CD4-positive, alpha-beta memory T cell (primary cell): ENCODE results near the gene OAF. TPM values are rescaled to one million over a fixed set of nuclear protein-coding genes. Genes with fewer than 3 reads are reported as not detected.

Experiments
- CTCF ChIA-PET: fragments of 350-600 bp; sonication (Branson Sonifier 250); formaldehyde crosslinking; loops from one replicate; lab custom pipeline; 2021; ENCODE audit warnings: inconsistent platforms; ENCODE audit not compliant: partially characterized antibody; lab: Charles Lee
- POLR2A ChIA-PET: fragments of 350-600 bp; sonication (Branson Sonifier 250); formaldehyde crosslinking; loops from one replicate; lab custom pipeline; 2021; ENCODE audit not compliant: partially characterized antibody; lab: Charles Lee
- DNase-seq, 5 donors: peaks; one replicate each; pipeline versions ENCODE4 v3.0.0 to v3.0.0-alpha.2; 2020 to 2022; ENCODE audit warnings: mixed read lengths in 1 of 5
- H3K27ac ChIP-seq: one replicate; pipeline ENCODE4 v1.7.0; 2013; ENCODE audit warnings: low read depth, low read length
- H3K27me3 ChIP-seq: 2 replicates; pipeline ENCODE4 v1.7.0; 2013; ENCODE audit warnings: mild to moderate bottlenecking, low read length, moderate library complexity; ENCODE audit not compliant: insufficient read depth
- H3K36me3 ChIP-seq: 2 replicates; pipeline ENCODE4 v1.7.0; 2013; ENCODE audit warnings: mild to moderate bottlenecking, low read length, moderate library complexity; ENCODE audit not compliant: insufficient read depth
- H3K4me1 ChIP-seq: 2 replicates; pipeline ENCODE4 v1.7.0; 2013; ENCODE audit warnings: mild to moderate bottlenecking, low read length, moderate library complexity; ENCODE audit not compliant: insufficient read depth
- H3K4me3 ChIP-seq, 2 donors: one replicate each; pipeline ENCODE4 v1.7.0; 2013; ENCODE audit warnings: low read length in 2 of 2, mild to moderate bottlenecking in 1 of 2
- H3K9me3 ChIP-seq, 2 donors: one replicate each; pipeline ENCODE4 v1.7.0; 2013; ENCODE audit warnings: low read length in 2 of 2, control low read depth in 1 of 2; ENCODE audit not compliant: control insufficient read depth in 1 of 2
- H3K27ac Mint-ChIP-seq, 7 donors: one replicate each; pipeline ENCODE4 v1.8.0; 2020 to 2021; ENCODE audit warnings: mixed read lengths in 7 of 7, mild to moderate bottlenecking in 6 of 7, inconsistent platforms in 3 of 7, moderate library complexity in 3 of 7
- H3K27me3 Mint-ChIP-seq, 2 donors: one replicate each; pipeline ENCODE4 v1.8.0; 2020 to 2021; ENCODE audit warnings: mixed read lengths in 2 of 2
- H3K36me3 Mint-ChIP-seq, 2 donors: one replicate each; pipeline ENCODE4 v1.8.0; 2020 to 2021; ENCODE audit warnings: mixed read lengths in 2 of 2, inconsistent platforms in 1 of 2, mild to moderate bottlenecking in 1 of 2
- H3K4me1 Mint-ChIP-seq, 4 donors: one replicate each; pipeline ENCODE4 v1.8.0; 2020 to 2021; ENCODE audit warnings: mixed read lengths in 4 of 4, mild to moderate bottlenecking in 1 of 4
- H3K4me3 Mint-ChIP-seq, 8 donors: one replicate each; pipeline ENCODE4 v1.8.0; 2020 to 2021; ENCODE audit warnings: mixed read lengths in 8 of 8, mild to moderate bottlenecking in 7 of 8, moderate library complexity in 6 of 8, inconsistent platforms in 3 of 8
- H3K9me3 Mint-ChIP-seq, 8 donors: one replicate each; pipeline ENCODE4 v1.8.0; 2020 to 2021; ENCODE audit warnings: mixed read lengths in 8 of 8, mild to moderate bottlenecking in 5 of 8, inconsistent platforms in 3 of 8, moderate library complexity in 1 of 8
- intact Hi-C: fragments of 100-400 bp; cut with micrococcal nuclease; formaldehyde crosslinking; loops from one replicate; pipeline ENCODE4 v1.15.1; 2023
- polyA plus RNA-seq, 2 donors: library from polyadenylated mRNA; unstranded; fragments of 300-500 nt; fragmentation: Illumina TruSeq; gene quantifications; one replicate each; pipeline ENCODE4 v1.2.3, GENCODE V29; 2021
- total RNA-seq, 2 experiments: library from RNA; stranded (reverse); gene quantifications; one replicate each; pipeline ENCODE4 v1.2.3, GENCODE V29; 2021

Gene OAF
- total and polyA plus RNA-seq, 4 experiments from 2014 or later, result 1.3 to 2.6 (median 1.7) TPM

GRCh38 chr11:120205596-120206161 is 5.2 kb upstream of the OAF start:
- intact Hi-C loops, result no loop called here
- H3K27me3 Mint-ChIP-seq, result peaks cover 23 to 26% of the 10 kb centered on the region in 2 donors
- ChIA-PET CTCF (no interaction called here), POLR2A (no interaction called here)
- no peak overlapping the region for H3K4me3 Mint-ChIP-seq
- H3K4me1 Mint-ChIP-seq, result peaks cover 6 to 9% (median 7%) of the 10 kb centered on the region in 4 donors
- peaks cover 4% of the 10 kb centered on the region for H3K27me3 ChIP-seq
- H3K4me1 ChIP-seq, result peaks cover 7% of the 10 kb centered on the region
- peaks cover 0 to 4% of the 10 kb centered on the region in 2 donors for H3K36me3 Mint-ChIP-seq
- no peak overlapping the region for H3K27ac ChIP-seq
- no peak for DNase-seq
- H3K27ac Mint-ChIP-seq, result no peak overlapping the region
- no peaks in the 10 kb centered on the region for H3K9me3 Mint-ChIP-seq
- no peak overlapping the region for H3K4me3 ChIP-seq
- no peaks in the 10 kb centered on the region for H3K36me3 ChIP-seq
- H3K9me3 ChIP-seq, result no peaks in the 10 kb centered on the region

DNA sequence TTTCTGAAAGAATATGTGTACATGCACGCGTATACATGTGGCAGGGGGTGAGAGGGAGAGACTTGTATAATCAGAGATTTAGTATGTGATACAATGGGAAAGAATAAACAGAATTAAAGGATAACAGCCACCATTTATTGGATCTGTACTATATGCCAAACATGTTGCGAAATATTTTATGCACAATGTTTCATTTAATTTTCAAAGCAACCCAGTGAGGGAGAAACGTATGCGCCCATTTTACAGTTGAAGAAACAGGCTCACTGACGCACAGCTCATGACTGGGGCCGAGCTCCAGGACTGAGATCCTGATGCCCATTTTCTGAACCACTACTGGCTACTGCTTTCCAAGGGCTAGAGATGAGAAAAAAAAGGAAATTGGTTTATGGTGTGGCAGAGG is 3.3 kb upstream of the OAF start:
- Histone ChIP-seq H3K36me3 (no peaks in the 10 kb centered on the region), H3K27me3 (peaks cover 4% of the 10 kb centered on the region), H3K4me3 (no peak overlapping the region), H3K9me3 (no peaks in the 10 kb centered on the region), H3K27ac (no peak overlapping the region), H3K4me1 (peaks cover 12% of the 10 kb centered on the region)
- ChIA-PET POLR2A (no interaction called here), CTCF (no interaction called here)
- intact Hi-C loops, result no loop called here
- Mint-ChIP-seq H3K4me1 (peaks cover 8 to 14% (median 12%) of the 10 kb centered on the region in 4 donors), H3K9me3 (no peaks in the 10 kb centered on the region), H3K27ac (no peak overlapping the region), H3K36me3 (peaks cover 0 to 6% of the 10 kb centered on the region in 2 donors), H3K27me3 (peaks cover 22 to 29% of the 10 kb centered on the region in 2 donors), H3K4me3 (peak overlapping the region in 1 of 8 donors; percentile 1)
- DNase-seq, result no peak

- H3K36me3 Mint-ChIP-seq, result peaks cover 0 to 6% of the 10 kb centered on the region in 2 donors
- H3K27ac Mint-ChIP-seq, result no peak overlapping the region
- no peaks in the 10 kb centered on the region for H3K36me3 ChIP-seq
- no peak overlapping the region for H3K27ac ChIP-seq
- H3K4me1 ChIP-seq, result peaks cover 12% of the 10 kb centered on the region
- intact Hi-C loops, result no loop called here
- peaks cover 4% of the 10 kb centered on the region for H3K27me3 ChIP-seq
- peaks cover 8 to 14% (median 12%) of the 10 kb centered on the region in 4 donors for H3K4me1 Mint-ChIP-seq
- peak overlapping the region in 5 of 8 donors; percentile 2 to 43 (median 13) for H3K4me3 Mint-ChIP-seq
- H3K4me3 ChIP-seq, result no peak overlapping the region
- no peaks in the 10 kb centered on the region for H3K9me3 ChIP-seq
- peaks cover 22 to 29% of the 10 kb centered on the region in 2 donors for H3K27me3 Mint-ChIP-seq
- no peaks in the 10 kb centered on the region for H3K9me3 Mint-ChIP-seq
- ChIA-PET CTCF (no interaction called here), POLR2A (no interaction called here)
- DNase-seq, result no peak
These were observed 2.8 kb upstream of the OAF start for GRCh38 chr11:120208001-120208441.

GRCh38 chr11:120208777-120209176 is 2.1 kb upstream of the OAF start:
- H3K9me3 ChIP-seq, result no peaks in the 10 kb centered on the region
- no peak overlapping the region for H3K4me3 ChIP-seq
- Mint-ChIP-seq H3K36me3 (peaks cover 0 to 6% of the 10 kb centered on the region in 2 donors), H3K27ac (no peak overlapping the region), H3K4me3 (peak overlapping the region in 7 of 8 donors; percentile 13 to 87 (median 33)), H3K4me1 (peaks cover 8 to 14% (median 12%) of the 10 kb centered on the region in 4 donors), H3K9me3 (no peaks in the 10 kb centered on the region), H3K27me3 (peaks cover 22 to 27% of the 10 kb centered on the region in 2 donors)
- no peak for DNase-seq
- H3K4me1 ChIP-seq, result peaks cover 12% of the 10 kb centered on the region
- no peaks in the 10 kb centered on the region for H3K36me3 ChIP-seq
- POLR2A ChIA-PET, result no interaction called here
- intact Hi-C loops, result no loop called here
- no peak overlapping the region for H3K27ac ChIP-seq
- CTCF ChIA-PET, result no interaction called here
- H3K27me3 ChIP-seq, result peaks cover 4% of the 10 kb centered on the region

DNA sequence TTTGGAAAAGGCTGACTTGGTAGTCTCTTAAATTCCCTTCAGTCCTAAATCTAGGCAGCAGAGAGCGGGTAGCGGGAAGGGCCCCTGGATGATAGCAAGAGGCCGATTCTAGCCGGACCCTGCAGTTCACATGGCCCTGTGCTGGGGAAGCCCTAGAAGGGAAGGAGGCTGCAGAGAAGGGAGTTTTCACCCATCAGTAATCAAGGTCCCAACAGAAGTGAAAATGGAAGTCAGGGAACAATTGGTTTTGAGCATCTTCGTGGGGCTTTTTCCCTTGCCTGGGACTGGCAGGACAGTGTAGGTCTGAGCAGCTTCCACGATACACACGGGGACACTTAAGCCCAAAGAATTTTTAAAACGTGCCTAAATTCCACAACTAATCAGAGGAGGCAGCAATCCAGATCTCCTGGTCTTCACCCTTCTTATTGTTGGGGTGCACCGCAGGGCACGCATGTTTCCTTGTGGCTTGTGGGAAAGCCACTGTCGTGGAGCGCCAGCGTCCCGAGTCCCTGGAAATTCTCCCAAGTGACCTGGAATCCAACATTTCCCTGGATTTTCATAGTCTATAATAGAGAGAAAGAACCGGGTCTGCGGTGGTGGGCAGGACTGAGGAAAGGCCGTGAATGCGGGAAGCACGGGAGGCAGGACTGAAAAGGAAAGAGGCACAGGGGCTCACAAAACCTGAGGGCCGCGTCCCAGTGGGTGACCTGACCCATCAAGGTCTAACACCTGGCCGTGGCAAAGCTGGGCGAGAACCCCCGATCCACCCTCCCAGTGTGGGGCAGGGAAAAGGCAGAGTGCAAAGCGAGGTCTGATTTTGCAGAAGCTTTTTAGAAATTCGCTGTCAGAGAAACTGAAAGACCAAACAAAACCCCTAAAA is 846 bp upstream of the OAF start:
- Mint-ChIP-seq H3K4me1 (peaks cover 8 to 14% (median 12%) of the 10 kb centered on the region in 4 donors), H3K27ac (peak overlapping the region in 6 of 7 donors; percentile 26 to 78 (median 55)), H3K36me3 (peaks cover 0 to 6% of the 10 kb centered on the region in 2 donors), H3K27me3 (peaks cover 22 to 25% of the 10 kb centered on the region in 2 donors), H3K4me3 (peak overlapping the region; percentile 84 to 91 (median 88)), H3K9me3 (no peaks in the 10 kb centered on the region)
- DNase-seq, result peak in 1 of 5 donors; percentile 8
- peaks cover 4% of the 10 kb centered on the region for H3K27me3 ChIP-seq
- POLR2A ChIA-PET, result no interaction called here
- intact Hi-C loops, result no loop called here
- CTCF ChIA-PET, result interaction anchor here (1.0 kb wide), 1 partner anchor 94 kb away, joined by 3 read pairs; no protein-coding TSS in a partner anchor
- H3K4me3 ChIP-seq, result peak overlapping the region; percentile 17 to 52
- H3K4me1 ChIP-seq, result peaks cover 12% of the 10 kb centered on the region
- no peaks in the 10 kb centered on the region for H3K9me3 ChIP-seq
- H3K27ac ChIP-seq, result no peak overlapping the region
- no peaks in the 10 kb centered on the region for H3K36me3 ChIP-seq

DNA sequence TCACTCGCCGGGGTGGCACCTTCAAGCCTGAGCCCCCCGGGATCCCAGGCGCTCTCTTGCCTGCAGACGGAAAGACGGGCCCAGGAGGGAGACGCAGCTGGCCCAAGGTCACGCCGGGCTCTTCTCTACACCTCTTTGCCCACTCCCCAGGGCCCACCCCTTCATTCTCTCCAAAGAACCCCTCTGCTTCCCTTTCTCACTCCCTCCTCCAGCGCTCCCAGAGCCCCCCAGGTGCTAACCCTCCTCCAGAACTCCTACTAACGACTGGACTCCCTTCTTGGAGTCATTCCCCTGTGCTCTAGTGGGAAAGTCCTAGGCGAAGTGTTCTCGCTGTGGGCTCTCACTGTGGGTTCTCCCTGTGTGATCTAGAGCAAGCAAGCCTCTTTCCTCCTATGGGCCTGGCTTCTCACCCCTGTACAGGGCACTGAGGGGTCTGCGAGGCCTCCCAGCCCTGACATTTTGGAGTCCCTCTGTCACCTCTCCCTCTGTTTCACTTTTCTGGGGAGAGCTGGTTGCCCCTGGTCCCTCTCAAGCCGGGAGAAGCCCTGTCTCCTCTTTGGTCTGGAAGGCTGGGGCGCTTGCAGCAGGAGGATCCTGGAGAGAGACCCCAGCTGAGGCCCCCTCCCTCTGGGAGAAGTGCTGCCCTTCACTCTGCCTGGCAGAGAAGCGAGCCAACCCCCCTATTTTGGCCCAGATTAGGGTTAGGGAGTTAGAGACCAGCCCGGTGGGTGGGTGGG is 858 bp downstream of the OAF start:
- Histone ChIP-seq H3K36me3 (no peaks in the 10 kb centered on the region), H3K27me3 (peaks cover 4% of the 10 kb centered on the region), H3K4me1 (peaks cover 12% of the 10 kb centered on the region), H3K27ac (no peak overlapping the region), H3K4me3 (peak overlapping the region; percentile 17 to 52), H3K9me3 (no peaks in the 10 kb centered on the region)
- intact Hi-C loops, result no loop called here
- H3K36me3 Mint-ChIP-seq, result peaks cover 0 to 6% of the 10 kb centered on the region in 2 donors
- DNase-seq, result no peak
- ChIA-PET POLR2A (no interaction called here), CTCF (no interaction called here)
- peaks cover 22% of the 10 kb centered on the region in 2 donors for H3K27me3 Mint-ChIP-seq
- H3K4me1 Mint-ChIP-seq, result peaks cover 8 to 14% (median 12%) of the 10 kb centered on the region in 4 donors
- H3K9me3 Mint-ChIP-seq, result no peaks in the 10 kb centered on the region
- H3K4me3 Mint-ChIP-seq, result peak overlapping the region; percentile 87 to 94 (median 92)
- H3K27ac Mint-ChIP-seq, result peak overlapping the region in 5 of 7 donors; percentile 57 to 89 (median 76)
